ENCODE results near the gene ALOXE3.

Gene ALOXE3

GRCh38 chr17:8074554-8074953 lies 43.8 kb downstream of the ALOXE3 start:
- H3K36me3 ChIP-seq (ENCODE audit: insufficient read depth, low read length), result no peaks in the 10 kb centered on the region
- 0 out of 2 replicates have a peak overlapping the region, but pooled peaks have one; percentile 78 for H2AFZ ChIP-seq (ENCODE audit: low read length)
- no peak overlapping the region for H3K4me2 ChIP-seq (ENCODE audit: low read depth, low read length, poor library complexity, severe bottlenecking)
- no peak overlapping the region for H3K9ac ChIP-seq (ENCODE audit: low read depth, low read length, poor library complexity, severe bottlenecking)
- H3K4me3 ChIP-seq (ENCODE audit: low read length, poor library complexity, severe bottlenecking), result no peak overlapping the region
- no peaks in the 10 kb centered on the region for H3K9me2 ChIP-seq (replicated peaks; ENCODE audit: low read depth, low read length)
- no peaks in the 10 kb centered on the region for H3K9me3 ChIP-seq (ENCODE audit: insufficient read depth, low read depth, low read length)
- peaks cover 7% of the 10 kb centered on the region for H3K27me3 ChIP-seq (ENCODE audit: insufficient read depth, low read length, poor library complexity, severe bottlenecking)
- no peaks in the 10 kb centered on the region for H3F3A ChIP-seq (ENCODE audit: low read depth)
- TF ChIP-seq, protein P1, sequence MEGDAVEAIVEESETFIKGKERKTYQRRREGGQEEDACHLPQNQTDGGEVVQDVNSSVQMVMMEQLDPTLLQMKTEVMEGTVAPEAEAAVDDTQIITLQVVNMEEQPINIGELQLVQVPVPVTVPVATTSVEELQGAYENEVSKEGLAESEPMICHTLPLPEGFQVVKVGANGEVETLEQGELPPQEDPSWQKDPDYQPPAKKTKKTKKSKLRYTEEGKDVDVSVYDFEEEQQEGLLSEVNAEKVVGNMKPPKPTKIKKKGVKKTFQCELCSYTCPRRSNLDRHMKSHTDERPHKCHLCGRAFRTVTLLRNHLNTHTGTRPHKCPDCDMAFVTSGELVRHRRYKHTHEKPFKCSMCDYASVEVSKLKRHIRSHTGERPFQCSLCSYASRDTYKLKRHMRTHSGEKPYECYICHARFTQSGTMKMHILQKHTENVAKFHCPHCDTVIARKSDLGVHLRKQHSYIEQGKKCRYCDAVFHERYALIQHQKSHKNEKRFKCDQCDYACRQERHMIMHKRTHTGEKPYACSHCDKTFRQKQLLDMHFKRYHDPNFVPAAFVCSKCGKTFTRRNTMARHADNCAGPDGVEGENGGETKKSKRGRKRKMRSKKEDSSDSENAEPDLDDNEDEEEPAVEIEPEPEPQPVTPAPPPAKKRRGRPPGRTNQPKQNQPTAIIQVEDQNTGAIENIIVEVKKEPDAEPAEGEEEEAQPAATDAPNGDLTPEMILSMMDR (conservative IDR thresholded peaks at IDR 0.05; ENCODE audit: low read length), result no peak
- TF ChIP-seq EZH2phosphoT487 (IDR thresholded peaks at IDR 0.05; ENCODE audit: borderline replicate concordance), result no peak
- no peaks in the 10 kb centered on the region for H4K20me1 ChIP-seq (ENCODE audit: insufficient read depth, low read length, poor library complexity, severe bottlenecking)
- H3K79me2 ChIP-seq (ENCODE audit: insufficient read depth, low read length), result no peaks in the 10 kb centered on the region
- H3K4me1 ChIP-seq (ENCODE audit: insufficient read depth, low read length, poor library complexity, severe bottlenecking), result no peaks in the 10 kb centered on the region

DNA sequence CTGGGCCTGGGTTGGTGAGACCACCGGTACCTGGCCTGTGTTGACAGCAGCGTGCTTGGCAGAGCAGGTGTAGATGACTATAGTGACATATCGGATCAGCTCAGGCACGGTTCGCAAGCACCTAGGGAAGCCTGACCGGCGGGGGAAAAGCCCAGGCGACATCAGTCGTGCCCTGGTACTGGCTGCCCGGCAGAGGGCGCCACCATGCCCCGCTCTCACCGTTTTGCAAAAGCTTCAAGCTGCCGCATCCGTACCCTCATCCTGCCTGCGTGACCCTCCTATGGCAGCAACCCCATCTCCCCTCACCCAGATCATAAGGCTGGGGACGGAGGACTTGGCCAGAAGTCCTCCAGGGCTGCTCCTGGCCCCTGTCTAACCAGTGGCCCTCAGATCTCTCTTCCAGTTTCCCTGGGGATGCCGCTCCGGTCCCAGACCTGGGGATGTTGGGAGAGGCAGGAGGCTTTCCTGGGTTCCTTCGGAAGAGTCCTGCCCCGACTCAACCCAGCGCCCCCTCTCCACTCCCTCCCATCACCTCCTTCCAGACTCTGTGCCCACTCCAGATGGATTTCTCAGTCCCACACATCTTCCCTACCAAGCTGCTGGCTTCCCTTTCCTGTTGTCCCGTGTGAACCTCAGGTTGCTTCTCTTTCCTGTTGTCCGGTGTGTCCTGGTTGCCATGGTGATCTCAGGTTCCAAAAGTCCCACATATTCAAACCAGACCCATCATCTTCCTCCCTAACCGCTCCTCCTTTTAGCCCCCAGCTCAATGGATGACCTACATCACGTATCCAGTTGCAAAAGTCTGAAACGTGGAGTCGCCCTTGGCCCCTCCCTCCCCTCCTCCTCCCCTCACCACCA lies 44.5 kb downstream of the ALOXE3 start:
- peak overlapping the region; percentile 78 for H2AFZ ChIP-seq (ENCODE audit: low read length)
- H3K4me1 ChIP-seq (ENCODE audit: insufficient read depth, low read length, poor library complexity, severe bottlenecking), result no peaks in the 10 kb centered on the region
- no peaks in the 10 kb centered on the region for H3K9me2 ChIP-seq (replicated peaks; ENCODE audit: low read depth, low read length)
- H3K27me3 ChIP-seq (ENCODE audit: insufficient read depth, low read length, poor library complexity, severe bottlenecking), result peaks cover 7% of the 10 kb centered on the region
- no peaks in the 10 kb centered on the region for H4K20me1 ChIP-seq (ENCODE audit: insufficient read depth, low read length, poor library complexity, severe bottlenecking)
- H3K36me3 ChIP-seq (ENCODE audit: insufficient read depth, low read length), result no peaks in the 10 kb centered on the region
- TF ChIP-seq, protein P1 (conservative IDR thresholded peaks at IDR 0.05; ENCODE audit: low read length), result peak; percentile 85
- TF ChIP-seq EZH2phosphoT487 (IDR thresholded peaks at IDR 0.05; ENCODE audit: borderline replicate concordance), result no peak
- no peaks in the 10 kb centered on the region for H3K79me2 ChIP-seq (ENCODE audit: insufficient read depth, low read length)
- H3K4me3 ChIP-seq (ENCODE audit: low read length, poor library complexity, severe bottlenecking), result no peak overlapping the region
- H3K9me3 ChIP-seq (ENCODE audit: insufficient read depth, low read depth, low read length), result no peaks in the 10 kb centered on the region
- H3K4me2 ChIP-seq (ENCODE audit: low read depth, low read length, poor library complexity, severe bottlenecking), result peak overlapping the region; percentile 39
- no peaks in the 10 kb centered on the region for H3F3A ChIP-seq (ENCODE audit: low read depth)
- no peak overlapping the region for H3K9ac ChIP-seq (ENCODE audit: low read depth, low read length, poor library complexity, severe bottlenecking)

GRCh38 chr17:8072729-8073461 lies 45.4 kb downstream of the ALOXE3 start:
- no peaks in the 10 kb centered on the region for H4K20me1 ChIP-seq (ENCODE audit: insufficient read depth, low read length, poor library complexity, severe bottlenecking)
- H3K4me2 ChIP-seq (ENCODE audit: low read depth, low read length, poor library complexity, severe bottlenecking), result no peak overlapping the region
- peaks cover 7% of the 10 kb centered on the region for H3K27me3 ChIP-seq (ENCODE audit: insufficient read depth, low read length, poor library complexity, severe bottlenecking)
- no peaks in the 10 kb centered on the region for H3K36me3 ChIP-seq (ENCODE audit: insufficient read depth, low read length)
- H3K4me1 ChIP-seq (ENCODE audit: insufficient read depth, low read length, poor library complexity, severe bottlenecking), result no peaks in the 10 kb centered on the region
- TF ChIP-seq, protein P1 (conservative IDR thresholded peaks at IDR 0.05; ENCODE audit: low read length), result no peak
- no peak for TF ChIP-seq EZH2phosphoT487 (IDR thresholded peaks at IDR 0.05; ENCODE audit: borderline replicate concordance)
- no peaks in the 10 kb centered on the region for H3K9me3 ChIP-seq (ENCODE audit: insufficient read depth, low read depth, low read length)
- peak overlapping the region; percentile 47; the same call in 1 of the 2 replicates for H2AFZ ChIP-seq (ENCODE audit: low read length)
- H3K79me2 ChIP-seq (ENCODE audit: insufficient read depth, low read length), result no peaks in the 10 kb centered on the region
- no peaks in the 10 kb centered on the region for H3K9me2 ChIP-seq (replicated peaks; ENCODE audit: low read depth, low read length)
- H3K4me3 ChIP-seq (ENCODE audit: low read length, poor library complexity, severe bottlenecking), result no peak overlapping the region
- H3K9ac ChIP-seq (ENCODE audit: low read depth, low read length, poor library complexity, severe bottlenecking), result no peak overlapping the region
- H3F3A ChIP-seq (ENCODE audit: low read depth), result no peaks in the 10 kb centered on the region
